Panc1 (cell line): ENCODE results near the gene RASSF10. TPM values are rescaled to one million over a fixed set of nuclear protein-coding genes. Genes with fewer than 3 reads are reported as not detected.

Source experiments
- ATAC-seq: fragments of 200-7000 bp; cut with Tn5 transposase; 2 replicates; pipeline ENCODE4 v1.9.1; 2020; ENCODE audit warnings: mild to moderate bottlenecking, moderate library complexity
- BruUV-seq: library from RNA; stranded (reverse); fragments of 400-500 nt; replicated peaks from 2 replicates; lab custom pipeline; 2021; lab: Mats Ljungman, UMichigan
- CTCF ChIA-PET: fragments of 300-600 bp; sonication (Branson Sonifier 250); formaldehyde crosslinking; loops from one replicate; lab custom pipeline; 2022; ENCODE audit warnings: antibody characterized with exemption; lab: Charles Lee
- POLR2A ChIA-PET: fragments of 300-600 bp; sonication (Branson Sonifier 250); formaldehyde crosslinking; loops from one replicate; lab custom pipeline; 2022; ENCODE audit warnings: antibody characterized with exemption; lab: Charles Lee
- DNase-seq: peaks from one replicate; pipeline ENCODE4 v3.0.0-alpha.2; 2010; ENCODE audit warnings: low read depth, low spot score
- H3K27ac ChIP-seq: 2 replicates; pipeline ENCODE4 v1.5.1; 2011; ENCODE audit warnings: mild to moderate bottlenecking, low read length, inconsistent platforms
- H3K27me3 ChIP-seq: fragments of 200-500 bp; sonication (Bioruptor generic); 2 replicates; pipeline ENCODE4 v1.6.0; 2014; ENCODE audit warnings: low read length, inconsistent platforms; ENCODE audit not compliant: control insufficient read depth, insufficient read depth
- H3K36me3 ChIP-seq: fragments of 200-500 bp; sonication (Bioruptor generic); 2 replicates; pipeline ENCODE4 v1.5.1; 2014; ENCODE audit warnings: inconsistent platforms, mild to moderate bottlenecking, low read length, moderate library complexity; ENCODE audit not compliant: control insufficient read depth, insufficient read depth
- H3K4me1 ChIP-seq: 2 replicates; pipeline ENCODE4 v1.5.1; 2011; ENCODE audit warnings: inconsistent platforms, mild to moderate bottlenecking, low read length, moderate library complexity; ENCODE audit not compliant: control insufficient read depth, insufficient read depth
- H3K4me3 ChIP-seq, 2 experiments: 2 replicates each; pipeline ENCODE4 v1.5.1; 2011 to 2012; ENCODE audit warnings: low read depth in 2 of 2, low read length in 2 of 2, mild to moderate bottlenecking in 2 of 2, inconsistent platforms in 1 of 2, moderate library complexity in 1 of 2
- H3K9me3 ChIP-seq: fragments of 200-500 bp; sonication (Bioruptor generic); 2 replicates; pipeline ENCODE4 v1.5.1; 2014; ENCODE audit warnings: low read depth, mild to moderate bottlenecking, inconsistent platforms, low read length, moderate library complexity; ENCODE audit not compliant: control insufficient read depth, insufficient read depth
- CTCF ChIP-seq: fragments of 450-650 bp; IDR thresholded peaks from 2 replicates; pipeline ENCODE4 v1.5.1; 2017; ENCODE audit warnings: mild to moderate bottlenecking
- POLR2AphosphoS5 ChIP-seq: IDR thresholded peaks from 2 replicates; pipeline ENCODE4 v1.6.1; 2012; ENCODE audit warnings: mild to moderate bottlenecking, low read depth, low read length, moderate library complexity
- REST ChIP-seq, 2 experiments: IDR thresholded peaks; 2 replicates each; pipeline ENCODE4 v1.6.1; 2011 to 2012; ENCODE audit warnings: low read depth in 2 of 2, control low read depth in 1 of 2, low read length in 1 of 2, mild to moderate bottlenecking in 1 of 2, moderate library complexity in 1 of 2; ENCODE audit not compliant: insufficient read depth in 1 of 2
- SIN3A ChIP-seq: IDR thresholded peaks from 2 replicates; pipeline ENCODE4 v1.6.1; 2012; ENCODE audit warnings: low read depth, mild to moderate bottlenecking, low read length, moderate library complexity, borderline replicate concordance; ENCODE audit not compliant: insufficient read depth
- TCF7L2 ChIP-seq: IDR thresholded peaks from 2 replicates; pipeline ENCODE4 v1.6.1; 2011; ENCODE audit warnings: mild to moderate bottlenecking, low read depth, low read length, inconsistent platforms
- in situ Hi-C: cut with HindIII; loops from 2 replicates; pipeline ENCODE4 v1.10.0; 2016; ENCODE audit warnings: low sequenced_read_pairs, low pct_unique_long_range_greater_than_20kb
- intact Hi-C: fragments of 100-400 bp; cut with micrococcal nuclease; formaldehyde crosslinking; loops from one replicate; pipeline ENCODE4 v1.10.0; 2022; ENCODE audit not compliant: unreplicated experiment
- total RNA-seq: library from RNA; stranded (reverse); gene quantifications from one replicate; pipeline ENCODE4 v1.2.1, GENCODE V29; 2021; ENCODE audit not compliant: unreplicated experiment

Gene RASSF10
- total RNA-seq, 1 experiment from 2014 or later, result not detected

GRCh38 chr11:12983336-12983735 lies 25.8 kb upstream of the RASSF10 start:
- intact Hi-C loops, result no loop called here
- ATAC-seq (no peak), DNase-seq (no peak)
- in situ Hi-C loops, result no loop called here
- CTCF ChIA-PET, result no interaction called here
- peaks cover 16% of the 10 kb centered on the region for H3K27me3 ChIP-seq
- H3K27ac ChIP-seq, result no peak overlapping the region
- H3K9me3 ChIP-seq, result no peaks in the 10 kb centered on the region
- no peak overlapping the region for H3K4me3 ChIP-seq
- H3K4me1 ChIP-seq, result no peaks in the 10 kb centered on the region
- H3K36me3 ChIP-seq, result no peaks in the 10 kb centered on the region
- POLR2A ChIA-PET, result no interaction called here
- no peak for TF ChIP-seq SIN3A
- BruUV-seq, result no TSS peak

GRCh38 chr11:12986194-12986898 lies 22.8 kb upstream of the RASSF10 start:
- H3K4me3 ChIP-seq, result peak overlapping the region; percentile 3 to 31; a peak in 2 of 4 replicates
- H3K27me3 ChIP-seq, result peaks cover 13% of the 10 kb centered on the region
- no peak for DNase-seq
- no peaks in the 10 kb centered on the region for H3K9me3 ChIP-seq
- intact Hi-C loops, result no loop called here
- in situ Hi-C loops, result no loop called here
- ChIA-PET POLR2A (no interaction called here), CTCF (no interaction called here)
- TF ChIP-seq SIN3A, result no peak
- TF ChIP-seq POLR2AphosphoS5, result no peak
- TF ChIP-seq TCF7L2, result no peak
- no TSS peak for BruUV-seq
- no peak for ATAC-seq
- H3K4me1 ChIP-seq, result no peaks in the 10 kb centered on the region
- no peak overlapping the region for H3K27ac ChIP-seq
- no peaks in the 10 kb centered on the region for H3K36me3 ChIP-seq

GRCh38 chr11:12989428-12990161 lies 19.5 kb upstream of the RASSF10 start:
- Histone ChIP-seq H3K27me3 (peaks cover 13% of the 10 kb centered on the region), H3K4me3 (no peak overlapping the region), H3K27ac (no peak overlapping the region), H3K4me1 (no peaks in the 10 kb centered on the region), H3K9me3 (no peaks in the 10 kb centered on the region), H3K36me3 (no peaks in the 10 kb centered on the region)
- TF ChIP-seq REST (IDR thresholded peaks at IDR 0.05; ENCODE audit: insufficient read depth in 1 of 2, low read depth in 2 of 2, low read length in 1 of 2) (no peak), POLR2AphosphoS5 (no peak), TCF7L2 (no peak), CTCF (no peak), SIN3A (no peak)
- in situ Hi-C loops (no loop called here), intact Hi-C loops (no loop called here)
- CTCF ChIA-PET, result no interaction called here
- DNase-seq, result no peak
- no TSS peak for BruUV-seq
- ATAC-seq, result no peak
- POLR2A ChIA-PET, result no interaction called here
